ENCODE results near the gene MRGPRG.

MRGPRG gene

DNA sequence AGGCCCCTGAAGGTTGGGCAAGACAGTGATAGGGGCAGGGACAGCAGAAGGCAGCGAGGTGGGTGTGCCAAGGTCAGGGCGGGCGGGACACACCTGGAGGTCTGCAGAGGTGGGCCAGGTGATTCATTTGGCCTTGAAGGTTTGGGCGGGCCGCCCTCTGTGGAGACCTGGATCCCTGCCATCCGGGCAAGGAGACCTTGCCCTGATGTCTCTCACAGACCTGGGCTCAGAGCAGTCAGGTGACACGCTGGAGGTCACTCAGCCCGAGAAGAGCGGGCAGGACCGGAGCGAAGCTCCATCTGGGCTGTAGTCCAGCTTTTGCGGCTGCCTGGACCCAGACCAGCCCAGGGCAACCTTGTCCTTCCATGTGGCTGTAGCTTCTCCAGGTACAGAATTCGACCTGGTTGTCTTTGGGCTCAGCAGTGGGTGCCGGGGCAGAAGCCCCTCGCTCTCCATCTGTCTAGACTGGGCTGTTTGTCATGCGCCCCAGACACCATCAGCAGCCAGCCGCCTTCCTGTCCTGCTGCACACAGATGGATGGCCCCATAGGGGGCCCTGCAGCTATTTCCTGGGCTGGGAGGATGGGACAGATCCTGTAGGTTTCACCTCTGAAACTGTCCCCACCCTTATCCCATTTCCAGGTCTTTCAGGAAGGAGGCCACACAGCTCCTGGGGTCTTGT is 3.1 kb downstream of the MRGPRG start:
- no peaks in the 10 kb centered on the region for H3K27me3 ChIP-seq (ENCODE audit: low read length)
- no peaks in the 10 kb centered on the region for H3K9me3 ChIP-seq (ENCODE audit: insufficient read depth, low read length)
- H3K9ac ChIP-seq (ENCODE audit: low read length), result no peak overlapping the region
- no peak overlapping the region for H3K4me2 ChIP-seq (ENCODE audit: low read depth, low read length, poor library complexity, severe bottlenecking)
- no peak for TF ChIP-seq EZH2phosphoT487 (conservative IDR thresholded peaks at IDR 0.05; ENCODE audit: low read length)
- TF ChIP-seq, protein P1, sequence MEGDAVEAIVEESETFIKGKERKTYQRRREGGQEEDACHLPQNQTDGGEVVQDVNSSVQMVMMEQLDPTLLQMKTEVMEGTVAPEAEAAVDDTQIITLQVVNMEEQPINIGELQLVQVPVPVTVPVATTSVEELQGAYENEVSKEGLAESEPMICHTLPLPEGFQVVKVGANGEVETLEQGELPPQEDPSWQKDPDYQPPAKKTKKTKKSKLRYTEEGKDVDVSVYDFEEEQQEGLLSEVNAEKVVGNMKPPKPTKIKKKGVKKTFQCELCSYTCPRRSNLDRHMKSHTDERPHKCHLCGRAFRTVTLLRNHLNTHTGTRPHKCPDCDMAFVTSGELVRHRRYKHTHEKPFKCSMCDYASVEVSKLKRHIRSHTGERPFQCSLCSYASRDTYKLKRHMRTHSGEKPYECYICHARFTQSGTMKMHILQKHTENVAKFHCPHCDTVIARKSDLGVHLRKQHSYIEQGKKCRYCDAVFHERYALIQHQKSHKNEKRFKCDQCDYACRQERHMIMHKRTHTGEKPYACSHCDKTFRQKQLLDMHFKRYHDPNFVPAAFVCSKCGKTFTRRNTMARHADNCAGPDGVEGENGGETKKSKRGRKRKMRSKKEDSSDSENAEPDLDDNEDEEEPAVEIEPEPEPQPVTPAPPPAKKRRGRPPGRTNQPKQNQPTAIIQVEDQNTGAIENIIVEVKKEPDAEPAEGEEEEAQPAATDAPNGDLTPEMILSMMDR (IDR thresholded peaks at IDR 0.05; ENCODE audit: insufficient read depth, low read length, poor library complexity, severe bottlenecking), result no peak
- no peaks in the 10 kb centered on the region for H4K20me1 ChIP-seq (ENCODE audit: low read depth, low read length)
- no peak overlapping the region for H3K27ac ChIP-seq (ENCODE audit: low read depth, low read length)
- no peaks in the 10 kb centered on the region for H3F3A ChIP-seq (ENCODE audit: insufficient read depth)
- no peaks in the 10 kb centered on the region for H3K9me2 ChIP-seq (replicated peaks; ENCODE audit: insufficient read depth, low read length)
- no peaks in the 10 kb centered on the region for H3K79me2 ChIP-seq (ENCODE audit: insufficient read depth, low read length)
- H2AFZ ChIP-seq (ENCODE audit: low read depth, low read length, severe bottlenecking), result no peak overlapping the region
- H3K4me3 ChIP-seq (ENCODE audit: insufficient read depth, low read length, poor library complexity, severe bottlenecking), result no peak overlapping the region
- H3K36me3 ChIP-seq (ENCODE audit: low read length), result no peaks in the 10 kb centered on the region

DNA sequence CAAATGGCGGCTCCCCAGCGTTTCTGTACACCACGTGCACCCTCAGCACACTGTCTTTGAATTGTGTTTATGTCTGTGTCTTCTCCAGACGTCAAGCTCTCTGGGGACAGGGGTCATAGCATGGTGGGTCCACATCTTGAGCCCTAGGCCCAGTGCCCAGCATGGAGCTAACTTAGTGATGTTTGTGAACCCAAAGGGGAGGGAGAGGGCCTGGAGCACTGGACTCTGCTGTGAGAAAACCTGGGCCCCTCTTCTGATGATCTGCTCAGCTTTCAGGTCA is 4.3 kb downstream of the MRGPRG start:
- no peaks in the 10 kb centered on the region for H3K9me3 ChIP-seq (ENCODE audit: insufficient read depth, low read length)
- TF ChIP-seq, protein P1 (IDR thresholded peaks at IDR 0.05; ENCODE audit: insufficient read depth, low read length, poor library complexity, severe bottlenecking), result no peak
- TF ChIP-seq EZH2phosphoT487 (conservative IDR thresholded peaks at IDR 0.05; ENCODE audit: low read length), result no peak

DNA sequence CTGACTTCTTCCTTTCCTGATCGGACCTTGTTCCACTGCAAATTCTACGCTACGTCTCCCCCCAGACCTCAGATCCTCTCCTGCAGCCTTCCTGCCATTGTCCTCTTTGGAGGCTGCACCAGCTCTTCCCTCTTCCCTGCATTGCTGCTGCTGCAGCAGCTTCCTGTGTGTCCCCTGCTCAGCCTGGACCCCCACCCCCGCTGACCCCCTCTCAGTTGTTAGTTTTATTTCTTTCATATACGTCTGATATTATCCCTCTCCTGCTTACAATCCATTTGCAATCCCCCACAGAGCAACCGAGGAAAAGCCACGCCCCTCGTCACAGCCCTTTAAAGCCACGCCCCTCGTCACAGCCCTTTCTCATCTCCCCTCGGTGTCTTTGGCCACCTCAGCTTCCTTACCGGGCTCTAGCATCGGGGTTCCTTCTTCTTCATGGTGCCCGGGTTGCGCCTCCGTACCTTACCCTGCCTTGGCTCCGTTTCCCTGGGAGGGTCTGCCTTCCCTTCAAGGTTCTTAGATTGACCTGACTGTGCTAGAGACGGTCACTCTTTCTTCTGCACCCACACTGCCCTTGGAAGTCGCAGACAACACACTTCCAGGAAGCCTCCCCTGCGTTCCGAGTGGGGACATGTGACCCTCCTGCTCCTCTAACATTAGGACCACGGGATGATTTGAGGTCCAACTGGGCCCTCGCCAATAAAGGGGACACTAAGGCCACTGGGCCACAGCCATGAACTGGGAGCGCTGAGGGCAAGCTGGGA is 4.8 kb downstream of the MRGPRG start:
- H3K9me2 ChIP-seq (replicated peaks; ENCODE audit: insufficient read depth, low read length), result no peaks in the 10 kb centered on the region
- no peak for TF ChIP-seq EZH2phosphoT487 (conservative IDR thresholded peaks at IDR 0.05; ENCODE audit: low read length)
- TF ChIP-seq, protein P1 (IDR thresholded peaks at IDR 0.05; ENCODE audit: insufficient read depth, low read length, poor library complexity, severe bottlenecking), result no peak
- no peak overlapping the region for H3K4me2 ChIP-seq (ENCODE audit: low read depth, low read length, poor library complexity, severe bottlenecking)
- no peaks in the 10 kb centered on the region for H4K20me1 ChIP-seq (ENCODE audit: low read depth, low read length)
- no peaks in the 10 kb centered on the region for H3K27me3 ChIP-seq (ENCODE audit: low read length)
- H3K4me3 ChIP-seq (ENCODE audit: insufficient read depth, low read length, poor library complexity, severe bottlenecking), result no peak overlapping the region
- H3F3A ChIP-seq (ENCODE audit: insufficient read depth), result no peaks in the 10 kb centered on the region
- no peaks in the 10 kb centered on the region for H3K79me2 ChIP-seq (ENCODE audit: insufficient read depth, low read length)
- H3K9ac ChIP-seq (ENCODE audit: low read length), result no peak overlapping the region
- no peak overlapping the region for H2AFZ ChIP-seq (ENCODE audit: low read depth, low read length, severe bottlenecking)
- no peaks in the 10 kb centered on the region for H3K36me3 ChIP-seq (ENCODE audit: low read length)
- no peak overlapping the region for H3K27ac ChIP-seq (ENCODE audit: low read depth, low read length)
- no peaks in the 10 kb centered on the region for H3K9me3 ChIP-seq (ENCODE audit: insufficient read depth, low read length)

More for the DNA sequence above, 4.3 kb downstream of the MRGPRG start:
- H3F3A ChIP-seq (ENCODE audit: insufficient read depth), result no peaks in the 10 kb centered on the region
- no peaks in the 10 kb centered on the region for H3K36me3 ChIP-seq (ENCODE audit: low read length)
- no peak overlapping the region for H3K27ac ChIP-seq (ENCODE audit: low read depth, low read length)
- no peak overlapping the region for H2AFZ ChIP-seq (ENCODE audit: low read depth, low read length, severe bottlenecking)
- no peak overlapping the region for H3K4me3 ChIP-seq (ENCODE audit: insufficient read depth, low read length, poor library complexity, severe bottlenecking)
- H3K9ac ChIP-seq (ENCODE audit: low read length), result no peak overlapping the region
- no peaks in the 10 kb centered on the region for H3K9me2 ChIP-seq (replicated peaks; ENCODE audit: insufficient read depth, low read length)
- H3K27me3 ChIP-seq (ENCODE audit: low read length), result no peaks in the 10 kb centered on the region
- no peak overlapping the region for H3K4me2 ChIP-seq (ENCODE audit: low read depth, low read length, poor library complexity, severe bottlenecking)
- no peaks in the 10 kb centered on the region for H3K79me2 ChIP-seq (ENCODE audit: insufficient read depth, low read length)
- no peaks in the 10 kb centered on the region for H4K20me1 ChIP-seq (ENCODE audit: low read depth, low read length)

All from SU-DHL-6 (cell line).